Activated CD4-positive, alpha-beta memory T cell treated with anti-CD3 and anti-CD28 coated beads, Interleukin-2, amount 10 ng/mL, durations not matched to agents 7 days and 5 days (primary cell): Measurements from ENCODE around the gene ATP13A3. TPM values are rescaled to one million over a fixed set of nuclear protein-coding genes. Genes with fewer than 3 reads are reported as not detected.

Source experiments
- CTCF ChIA-PET: fragments of 350-600 bp; sonication (Branson Sonifier 250); formaldehyde crosslinking; loops from one replicate; lab custom pipeline; 2021; ENCODE audit warnings: antibody characterized with exemption, inconsistent platforms; lab: Charles Lee
- POLR2A ChIA-PET: fragments of 350-600 bp; sonication (Branson Sonifier 250); formaldehyde crosslinking; loops from one replicate; lab custom pipeline; 2021; ENCODE audit warnings: antibody characterized with exemption; lab: Charles Lee
- DNase-seq: peaks from one replicate; pipeline ENCODE4 v3.0.0-alpha.2; 2020
- H3K27ac Mint-ChIP-seq: one replicate; pipeline ENCODE4 v1.8.0; 2021; ENCODE audit warnings: mild to moderate bottlenecking, mixed read lengths
- H3K27me3 Mint-ChIP-seq: one replicate; pipeline ENCODE4 v1.8.0; 2021; ENCODE audit warnings: mixed read lengths
- H3K36me3 Mint-ChIP-seq: one replicate; pipeline ENCODE4 v1.8.0; 2021; ENCODE audit warnings: low read depth, mixed read lengths
- H3K4me1 Mint-ChIP-seq: one replicate; pipeline ENCODE4 v1.8.0; 2021; ENCODE audit warnings: mixed read lengths
- H3K4me3 Mint-ChIP-seq: one replicate; pipeline ENCODE4 v1.8.0; 2021; ENCODE audit warnings: mild to moderate bottlenecking, mixed read lengths
- H3K9me3 Mint-ChIP-seq: one replicate; pipeline ENCODE4 v1.8.0; 2021; ENCODE audit warnings: mixed read lengths
- total RNA-seq, 2 experiments: library from RNA; stranded (reverse); gene quantifications; one replicate each; pipeline ENCODE4 v1.2.3, GENCODE V29; 2021

Gene ATP13A3
- total RNA-seq, 2 experiments from 2014 or later, result 76.8 to 77.8 TPM

DNA sequence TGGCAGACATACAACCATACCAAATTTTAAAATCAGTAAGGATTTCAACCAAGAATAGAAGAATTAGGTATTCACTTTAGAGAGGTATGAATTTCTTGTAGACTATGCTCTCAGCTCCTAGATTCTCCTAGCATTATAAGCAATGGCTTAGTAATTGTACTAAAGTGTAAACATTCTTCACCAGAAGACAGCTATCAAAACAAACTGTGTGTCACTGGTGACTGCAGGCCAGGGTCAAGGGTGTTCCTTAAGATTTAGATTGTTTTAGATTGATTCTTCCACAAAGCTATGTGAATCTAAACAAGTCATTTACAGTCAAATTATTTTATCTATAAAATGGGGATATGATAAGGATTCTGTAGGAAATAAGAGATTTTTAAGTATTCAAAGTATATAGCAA, 64.6 kb downstream of the ATP13A3 start:
- Mint-ChIP-seq H3K4me3 (no peak overlapping the region), H3K27ac (no peak overlapping the region), H3K4me1 (peaks cover 2% of the 10 kb centered on the region), H3K9me3 (no peaks in the 10 kb centered on the region), H3K36me3 (peaks cover 40% of the 10 kb centered on the region), H3K27me3 (no peaks in the 10 kb centered on the region)
- ChIA-PET CTCF (no interaction called here), POLR2A (no interaction called here)
- DNase-seq, result no peak

DNA sequence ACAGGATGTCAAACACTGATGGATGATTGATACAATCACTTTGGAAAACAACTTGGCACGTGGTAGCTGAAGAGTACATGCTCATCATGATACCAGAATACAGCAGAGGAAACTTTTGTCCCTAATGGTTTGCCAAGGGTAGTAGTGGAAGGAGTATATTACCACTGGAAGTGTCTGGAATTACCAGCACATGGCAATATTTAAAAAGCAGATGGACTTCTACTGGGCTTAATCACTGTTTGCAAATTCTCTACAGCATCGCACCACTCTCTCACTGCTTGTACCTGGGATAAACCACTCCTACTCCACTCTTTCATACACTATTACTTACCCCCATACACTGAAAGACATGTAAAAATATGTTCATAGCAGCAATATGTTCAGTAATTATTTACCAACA, 68.1 kb downstream of the ATP13A3 start:
- POLR2A ChIA-PET, result no interaction called here
- CTCF ChIA-PET, result no interaction called here
- H3K4me3 Mint-ChIP-seq, result no peak overlapping the region

DNA sequence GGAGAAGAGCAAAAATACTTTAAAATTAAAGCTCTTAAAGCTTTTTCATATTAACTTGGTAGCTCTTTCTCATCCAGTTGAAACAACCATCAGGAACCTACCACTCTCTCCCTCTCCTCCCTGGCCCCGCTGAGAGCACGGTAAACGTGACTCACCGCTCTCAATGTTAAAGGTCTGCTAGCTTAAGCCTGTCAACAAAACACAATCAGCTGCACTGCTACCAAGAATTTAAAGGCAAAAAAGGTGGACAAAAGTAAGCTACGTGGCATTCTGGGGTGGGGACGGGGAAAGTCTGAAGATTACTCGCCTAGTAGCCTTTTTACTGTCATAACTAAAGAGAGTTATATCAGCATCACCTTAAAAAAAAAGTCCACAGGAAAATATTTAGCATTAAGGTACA, 79.4 kb downstream of the ATP13A3 start:
- Mint-ChIP-seq H3K27ac (no peak overlapping the region), H3K9me3 (no peaks in the 10 kb centered on the region), H3K27me3 (no peaks in the 10 kb centered on the region), H3K36me3 (peaks cover 24% of the 10 kb centered on the region), H3K4me1 (peaks cover 9% of the 10 kb centered on the region), H3K4me3 (no peak overlapping the region)
- POLR2A ChIA-PET, result interaction anchor here (0.9 kb wide), 2 partner anchors 32 to 74 kb away, joined by 3 read pairs; no protein-coding TSS in a partner anchor
- CTCF ChIA-PET, result interaction anchor here (0.9 to 8.1 kb wide), 8 partner anchors 10 to 78 kb away, joined by 3 to 80 read pairs (median 5); partner anchors contain the start of gene GP5
- DNase-seq, result no peak

More for the DNA sequence above, 68.1 kb downstream of the ATP13A3 start:
- Mint-ChIP-seq H3K9me3 (no peaks in the 10 kb centered on the region), H3K36me3 (peaks cover 34% of the 10 kb centered on the region), H3K27ac (no peak overlapping the region), H3K27me3 (no peaks in the 10 kb centered on the region), H3K4me1 (peaks cover 2% of the 10 kb centered on the region)
- DNase-seq, result no peak

DNA sequence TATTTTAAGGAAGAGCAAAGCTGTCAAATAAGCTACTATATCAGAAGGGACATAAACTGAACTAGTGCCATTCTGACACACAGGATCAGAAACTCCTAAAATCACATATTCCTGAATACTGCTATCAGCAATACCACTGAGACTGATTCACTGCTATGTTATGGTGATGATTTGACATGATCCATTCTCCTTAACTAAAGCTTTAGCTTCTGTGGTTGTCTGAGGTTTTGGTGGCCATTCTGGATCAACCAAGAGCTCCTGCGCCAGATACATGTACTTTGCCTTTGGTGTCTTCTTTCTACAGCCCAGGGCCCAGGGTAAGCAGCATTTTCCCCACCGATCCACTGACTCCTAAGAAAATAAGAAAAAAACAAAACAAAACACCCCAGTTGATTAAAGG, 81.0 kb downstream of the ATP13A3 start:
- POLR2A ChIA-PET, result interaction anchor here (1.7 kb wide), 1 partner anchor 8 kb away, joined by 6 read pairs; no protein-coding TSS in a partner anchor
- CTCF ChIA-PET, result interaction anchor here (0.6 to 8.1 kb wide), 9 partner anchors 9 to 189 kb away, joined by 3 to 80 read pairs (median 5); partner anchors contain the start of gene GP5
- DNase-seq, result no peak
- Mint-ChIP-seq H3K27ac (no peak overlapping the region), H3K4me1 (peaks cover 2% of the 10 kb centered on the region), H3K36me3 (peaks cover 20% of the 10 kb centered on the region), H3K9me3 (no peaks in the 10 kb centered on the region), H3K4me3 (no peak overlapping the region), H3K27me3 (no peaks in the 10 kb centered on the region)

DNA sequence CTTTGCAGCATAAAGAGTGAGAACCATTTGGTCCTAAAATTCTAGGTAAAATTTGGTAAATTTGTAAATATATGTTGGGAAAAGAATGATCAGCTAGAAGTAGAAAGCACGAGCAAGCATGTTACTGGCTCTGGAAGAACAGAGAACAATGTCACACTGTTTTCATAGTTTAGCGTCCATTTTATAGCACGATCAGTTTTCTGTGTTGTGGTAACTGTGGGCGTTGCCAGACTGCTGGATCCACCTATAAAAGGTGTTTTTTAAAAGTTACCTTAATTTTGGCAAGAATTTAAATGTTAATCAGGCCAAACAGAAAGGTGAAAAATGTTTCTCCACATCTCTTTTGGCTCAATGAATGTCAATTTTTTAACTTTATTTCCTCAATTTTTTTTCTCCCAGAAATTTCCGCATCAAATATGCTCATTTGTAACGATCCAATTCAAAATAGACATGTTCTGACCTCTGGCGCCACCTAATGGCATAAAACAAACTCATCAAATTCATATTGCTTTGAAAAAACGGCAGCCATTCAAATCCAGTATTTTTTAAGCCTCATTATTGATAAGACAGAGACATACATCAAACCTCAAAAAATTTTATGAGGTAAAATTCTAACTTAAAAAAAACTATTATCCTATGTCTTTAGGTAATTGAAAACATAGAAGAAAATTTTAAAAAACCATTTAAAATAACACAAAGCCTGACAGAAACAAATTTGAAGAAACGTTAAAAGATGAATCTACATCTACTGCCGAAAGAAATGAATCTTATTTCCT, 82.2 kb downstream of the ATP13A3 start:
- no peak for DNase-seq
- Mint-ChIP-seq H3K9me3 (no peaks in the 10 kb centered on the region), H3K36me3 (peaks cover 20% of the 10 kb centered on the region), H3K27me3 (peaks cover 4% of the 10 kb centered on the region), H3K4me3 (no peak overlapping the region), H3K27ac (no peak overlapping the region), H3K4me1 (peaks cover 8% of the 10 kb centered on the region)
- ChIA-PET POLR2A (interaction anchor here (1.2 kb wide), 1 partner anchor 10 kb away, joined by 3 read pairs; no protein-coding TSS in a partner anchor), CTCF (interaction anchor here (0.6 to 8.1 kb wide), 9 partner anchors 7 to 620 kb away, joined by 3 to 80 read pairs (median 5); partner anchors contain the start of gene GP5)

DNA sequence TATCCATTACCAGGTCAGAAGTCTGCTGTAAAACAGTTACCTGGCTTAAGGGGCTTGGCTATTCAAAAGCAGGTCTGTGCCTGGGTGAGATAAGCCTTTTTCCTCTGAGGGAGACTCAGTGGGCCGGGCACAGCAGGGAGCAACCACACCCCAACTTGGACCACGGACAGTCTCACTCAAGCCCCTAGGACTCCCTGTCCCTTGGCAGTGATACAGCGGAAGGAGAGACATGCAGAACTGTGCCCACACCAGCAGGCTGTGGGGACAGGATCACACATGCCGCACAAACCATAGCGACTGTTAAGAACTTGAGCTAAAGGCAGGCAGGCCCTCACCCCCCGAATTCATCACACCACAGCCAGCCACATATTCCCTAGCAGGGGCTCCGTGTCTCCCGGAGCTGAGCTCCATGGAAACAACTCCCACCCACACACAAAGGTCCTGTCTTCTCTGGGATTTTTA, 84.9 kb downstream of the ATP13A3 start:
- DNase-seq, result no peak
- Mint-ChIP-seq H3K4me3 (no peak overlapping the region), H3K27ac (no peak overlapping the region), H3K27me3 (peaks cover 27% of the 10 kb centered on the region), H3K36me3 (peaks cover 10% of the 10 kb centered on the region), H3K4me1 (peaks cover 34% of the 10 kb centered on the region), H3K9me3 (no peaks in the 10 kb centered on the region)
- POLR2A ChIA-PET, result interaction anchor here (0.9 kb wide), 1 partner anchor 9 kb away, joined by 3 read pairs; no protein-coding TSS in a partner anchor
- CTCF ChIA-PET, result interaction anchor here (1.4 to 8.1 kb wide), 3 partner anchors 57 to 68 kb away, joined by 4 to 80 read pairs (median 10); no protein-coding TSS in a partner anchor

DNA sequence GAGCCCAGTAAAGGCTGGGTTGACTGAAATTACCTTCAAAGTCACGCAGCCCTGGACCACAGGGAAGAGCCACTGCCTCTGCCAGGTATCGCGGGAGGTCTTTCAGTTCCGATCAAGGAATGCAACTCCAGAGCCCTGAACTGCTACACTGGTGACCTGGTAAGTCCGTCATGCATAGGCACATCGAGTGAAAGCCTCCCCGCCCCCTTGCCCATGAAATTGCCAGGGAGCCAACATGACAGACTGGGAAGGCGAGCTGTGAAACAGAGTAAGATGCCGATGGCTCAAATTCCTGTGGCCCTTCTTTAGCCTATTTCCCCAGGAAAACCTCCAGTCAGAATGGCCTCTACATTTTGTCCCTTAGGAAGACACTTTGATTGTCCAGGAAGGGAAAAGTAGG, 85.5 kb downstream of the ATP13A3 start:
- no peak overlapping the region for H3K4me3 Mint-ChIP-seq
- H3K36me3 Mint-ChIP-seq, result peaks cover 10% of the 10 kb centered on the region
- DNase-seq, result no peak
- H3K4me1 Mint-ChIP-seq, result peaks cover 38% of the 10 kb centered on the region
- POLR2A ChIA-PET, result interaction anchor here (0.9 kb wide), 1 partner anchor 10 kb away, joined by 3 read pairs; no protein-coding TSS in a partner anchor
- peaks cover 27% of the 10 kb centered on the region for H3K27me3 Mint-ChIP-seq
- H3K9me3 Mint-ChIP-seq, result no peaks in the 10 kb centered on the region
- CTCF ChIA-PET, result interaction anchor here (2.4 to 8.1 kb wide), 2 partner anchors 57 to 68 kb away, joined by 10 to 80 read pairs; no protein-coding TSS in a partner anchor
- H3K27ac Mint-ChIP-seq, result no peak overlapping the region

DNA sequence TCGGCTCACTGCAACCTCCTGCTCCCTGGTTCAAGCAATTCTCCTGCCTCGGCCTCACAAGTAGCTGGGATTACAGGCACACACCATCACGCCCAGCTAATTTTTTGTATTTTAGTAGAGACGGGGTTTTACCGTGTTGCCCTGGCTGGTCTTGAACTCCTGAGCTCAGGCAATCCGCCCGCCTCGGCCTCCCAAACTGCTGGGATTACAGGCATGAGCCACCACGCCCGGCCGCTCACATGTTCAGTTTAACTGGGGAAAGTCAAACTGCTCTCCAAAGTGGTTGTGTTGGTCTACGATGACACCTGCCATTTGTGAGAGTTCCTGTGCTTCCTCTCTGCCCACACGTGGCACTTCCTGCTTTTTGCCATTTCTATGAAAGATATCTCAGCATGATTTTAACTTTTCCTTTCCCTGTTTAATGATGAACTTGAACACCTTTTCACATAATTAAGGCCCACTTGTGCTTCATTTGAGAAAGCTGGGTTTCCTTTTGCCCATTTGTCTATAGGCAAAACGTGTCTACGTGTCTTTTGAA, 86.9 kb downstream of the ATP13A3 start:
- POLR2A ChIA-PET, result no interaction called here
- no peak overlapping the region for H3K4me3 Mint-ChIP-seq
- H3K36me3 Mint-ChIP-seq, result peaks cover 10% of the 10 kb centered on the region
- peaks cover 33% of the 10 kb centered on the region for H3K27me3 Mint-ChIP-seq
- DNase-seq, result no peak
- H3K27ac Mint-ChIP-seq, result no peak overlapping the region
- CTCF ChIA-PET, result no interaction called here
- H3K4me1 Mint-ChIP-seq, result peaks cover 52% of the 10 kb centered on the region
- no peaks in the 10 kb centered on the region for H3K9me3 Mint-ChIP-seq

DNA sequence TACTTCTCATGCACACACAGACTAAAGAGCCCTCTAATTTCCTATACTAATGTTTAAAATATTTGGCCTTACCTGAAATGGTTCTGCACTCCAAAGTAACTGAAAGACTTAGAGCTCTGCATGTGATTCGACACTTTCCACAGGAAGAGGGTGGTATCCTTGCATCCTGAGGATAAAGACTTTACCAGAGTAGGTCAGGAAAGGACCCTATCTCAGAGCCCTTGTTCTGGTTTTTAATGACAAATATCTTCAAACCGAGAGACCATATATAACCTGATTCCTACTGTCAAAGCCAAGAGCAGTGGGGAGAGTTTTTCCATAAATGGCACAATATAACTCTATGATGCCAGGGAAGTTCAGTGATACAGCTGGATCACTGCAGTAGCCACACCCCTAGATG, 87.6 kb downstream of the ATP13A3 start, which contains the start of gene GP5:
Gene GP5, minus strand, starts transcription at position 101 of the 400 bp plus-strand sequence. CDS start 984 bp downstream, outside the sequence.
- H3K27ac Mint-ChIP-seq, result peak within 1 kb of the TSS; percentile 78
- peaks cover 39% of the 10 kb centered on the region for H3K27me3 Mint-ChIP-seq
- peaks cover 55% of the 10 kb centered on the region for H3K4me1 Mint-ChIP-seq
- POLR2A ChIA-PET, result interaction anchor here (1.6 kb wide), 1 partner anchor 12 kb away, joined by 5 read pairs; no protein-coding TSS in a partner anchor
- no peak for DNase-seq
- peaks cover 6% of the 10 kb centered on the region for H3K36me3 Mint-ChIP-seq
- no peaks in the 10 kb centered on the region for H3K9me3 Mint-ChIP-seq
- H3K4me3 Mint-ChIP-seq, result peak within 1 kb of the TSS; percentile 70
- CTCF ChIA-PET, result interaction anchor here (1.6 to 5.2 kb wide), 4 partner anchors 7 to 83 kb away, joined by 6 to 38 read pairs (median 16); no protein-coding TSS in a partner anchor

DNA sequence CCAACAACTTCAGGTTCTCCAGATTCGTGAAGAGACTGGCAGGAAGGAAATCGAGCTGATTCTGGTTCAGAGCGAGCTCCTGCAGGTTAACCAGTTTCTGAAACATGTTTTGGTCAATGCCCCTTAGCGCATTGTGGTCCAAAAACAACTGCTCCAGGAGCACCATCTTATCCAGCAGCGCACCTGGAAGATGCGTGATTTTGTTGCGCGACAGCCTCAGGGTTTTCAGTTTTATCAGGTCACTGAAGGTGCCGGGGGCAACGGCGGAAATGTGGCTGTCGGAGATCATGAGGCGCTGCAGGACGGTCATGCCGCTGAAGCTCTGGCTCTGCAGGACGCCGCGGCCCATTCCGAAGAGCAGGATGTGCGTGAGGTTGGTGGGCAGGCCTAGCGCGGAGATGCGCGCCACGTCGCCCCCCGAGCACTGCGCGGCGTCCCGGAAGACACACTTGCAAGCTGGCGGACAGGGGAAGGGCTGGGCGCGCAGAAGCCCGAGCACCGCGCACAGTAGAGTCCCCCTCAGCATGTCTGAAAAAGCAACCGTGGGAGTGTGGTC, 89.0 kb downstream of the ATP13A3 start:
- CTCF ChIA-PET, result interaction anchor here (1.0 to 5.2 kb wide), 6 partner anchors 9 to 82 kb away, joined by 6 to 38 read pairs (median 16); no protein-coding TSS in a partner anchor
- H3K36me3 Mint-ChIP-seq, result peaks cover 3% of the 10 kb centered on the region
- DNase-seq, result peak; percentile 47
- H3K27ac Mint-ChIP-seq, result peak overlapping the region; percentile 78
- peak overlapping the region; percentile 70 for H3K4me3 Mint-ChIP-seq
- peaks cover 41% of the 10 kb centered on the region for H3K27me3 Mint-ChIP-seq
- peaks cover 55% of the 10 kb centered on the region for H3K4me1 Mint-ChIP-seq
- no peaks in the 10 kb centered on the region for H3K9me3 Mint-ChIP-seq
- POLR2A ChIA-PET, result interaction anchor here (1.0 to 1.6 kb wide), 8 partner anchors 8 to 188 kb away, joined by 3 to 6 read pairs (median 4); no protein-coding TSS in a partner anchor

DNA sequence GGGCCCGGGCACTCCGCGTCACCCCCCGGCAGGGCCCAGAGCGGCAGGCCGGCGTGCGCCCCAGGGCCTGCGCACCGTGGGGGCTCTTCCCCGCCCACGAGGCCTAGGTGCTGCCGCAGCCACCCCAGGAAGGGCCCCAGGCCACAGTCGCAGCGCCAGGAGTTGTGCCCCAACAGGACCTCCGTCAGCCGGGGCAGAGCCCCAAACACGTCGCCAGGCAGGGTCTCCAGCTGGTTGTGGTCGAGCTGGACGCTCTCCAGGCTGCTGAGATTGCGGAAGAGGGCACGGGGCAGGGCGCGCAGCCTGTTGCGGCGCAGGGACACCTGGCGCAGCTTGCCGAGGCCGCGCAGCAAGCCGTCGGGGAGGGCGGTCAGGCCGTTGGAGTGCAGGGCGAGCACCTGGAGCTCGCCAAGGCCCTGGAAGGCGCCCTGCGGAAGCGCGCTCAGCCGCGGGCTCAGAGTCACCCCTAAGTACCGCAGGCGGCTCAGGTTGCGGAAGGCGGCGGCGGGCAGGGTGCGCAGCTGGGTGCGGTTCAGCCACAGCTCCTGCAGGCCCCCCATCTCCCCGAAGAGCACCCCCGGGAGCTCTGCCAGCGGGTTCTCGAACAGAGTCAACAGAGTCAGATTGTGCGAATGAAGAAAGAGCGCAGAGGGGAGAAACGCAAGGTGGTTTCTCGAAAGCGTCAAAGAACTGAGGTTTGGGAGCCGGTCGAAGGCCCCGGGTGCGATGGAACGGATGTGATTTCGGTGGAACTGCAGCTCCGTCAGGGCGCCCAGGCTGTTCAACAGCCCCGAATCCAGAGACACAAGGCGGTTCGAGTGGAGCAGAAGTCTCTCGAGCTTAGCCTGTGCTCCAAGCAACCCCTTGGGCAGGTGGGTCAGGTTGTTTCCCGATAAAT, 89.7 kb downstream of the ATP13A3 start:
- Mint-ChIP-seq H3K27me3 (peaks cover 45% of the 10 kb centered on the region), H3K9me3 (no peaks in the 10 kb centered on the region), H3K4me1 (peaks cover 55% of the 10 kb centered on the region), H3K4me3 (peak overlapping the region; percentile 70), H3K36me3 (peaks cover under 1% of the 10 kb centered on the region), H3K27ac (peak overlapping the region; percentile 78)
- peak; percentile 58 for DNase-seq
- ChIA-PET POLR2A (interaction anchor here (1.0 to 1.7 kb wide), 10 partner anchors 9 to 188 kb away, joined by 3 to 6 read pairs (median 4); no protein-coding TSS in a partner anchor), CTCF (interaction anchor here (0.7 to 5.2 kb wide), 9 partner anchors 9 to 259 kb away, joined by 3 to 38 read pairs (median 6); no protein-coding TSS in a partner anchor)
